ENCODE results near the gene CFAP100. TPM values are rescaled to one million over a fixed set of nuclear protein-coding genes. Genes with fewer than 3 reads are reported as not detected.

CFAP100 gene
- total RNA-seq, 4 donors from 2014 or later, result not detected

- intact Hi-C loops (cut with DNase I), result loop anchor here (5.0 kb wide), 1 partner anchor 260 kb away; no protein-coding TSS in a partner anchor
- 74 to 87% methylated on average over 11 to 12 of the region's 12 CpGs for WGBS, 2 donors
- no peaks in the 10 kb centered on the region for H3K36me3 ChIP-seq
- H3K4me3 ChIP-seq (replicated peaks in 1 of 3), result no peak overlapping the region
- H3K4me1 ChIP-seq, result peaks cover 0 to 16% of the 10 kb centered on the region in 2 donors
- no peaks in the 10 kb centered on the region for H3K27me3 ChIP-seq
- no peak for TF ChIP-seq POLR2A (IDR thresholded peaks at IDR 0.05)
- TF ChIP-seq CTCF (IDR thresholded peaks at IDR 0.05), result no peak
- H3K27ac ChIP-seq, result no peak overlapping the region
- H3K9me3 ChIP-seq, result no peaks in the 10 kb centered on the region
- DNase-seq, result no peak
Observed at GRCh38 chr3:126392246-126392645, 2.5 kb upstream of the CFAP100 start.

GRCh38 chr3:126393563-126393962 lies 1.1 kb upstream of the CFAP100 start:
- H3K27me3 ChIP-seq, result no peaks in the 10 kb centered on the region
- H3K9me3 ChIP-seq, result no peaks in the 10 kb centered on the region
- H3K36me3 ChIP-seq, result no peaks in the 10 kb centered on the region
- no peak overlapping the region for H3K4me3 ChIP-seq (replicated peaks in 1 of 3)
- no peak overlapping the region for H3K27ac ChIP-seq
- peaks cover 0 to 14% of the 10 kb centered on the region in 2 donors for H3K4me1 ChIP-seq
- DNase-seq, result no peak
- no peak for TF ChIP-seq POLR2A (IDR thresholded peaks at IDR 0.05)
- TF ChIP-seq CTCF (IDR thresholded peaks at IDR 0.05), result no peak
- 82 to 93% methylated on average over 4 of the region's 4 CpGs for WGBS, 2 donors
- intact Hi-C loops (cut with DNase I), result loop anchor here (5.0 kb wide), 1 partner anchor 261 kb away; no protein-coding TSS in a partner anchor

GRCh38 chr3:126394977-126395321 lies 240 bp downstream of the CFAP100 start:
- intact Hi-C loops (cut with DNase I), result loop anchor here (5.0 kb wide), 1 partner anchor 263 kb away; no protein-coding TSS in a partner anchor
- H3K4me3 ChIP-seq (replicated peaks in 1 of 3), result peak overlapping the region in 1 of 3 donors; percentile 9
- H3K27me3 ChIP-seq, result no peaks in the 10 kb centered on the region
- DNase-seq, result no peak
- H3K36me3 ChIP-seq, result no peaks in the 10 kb centered on the region
- 0 to 17% methylated on average over 1 to 19 of the region's 30 CpGs for WGBS, 2 donors
- no peak overlapping the region for H3K27ac ChIP-seq
- H3K9me3 ChIP-seq, result no peaks in the 10 kb centered on the region
- TF ChIP-seq POLR2A (IDR thresholded peaks at IDR 0.05) (no peak), CTCF (IDR thresholded peaks at IDR 0.05) (no peak)
- H3K4me1 ChIP-seq, result peaks cover 0 to 9% of the 10 kb centered on the region in 2 donors

- TF ChIP-seq POLR2A (IDR thresholded peaks at IDR 0.05) (no peak), CTCF (IDR thresholded peaks at IDR 0.05) (no peak)
- no peaks in the 10 kb centered on the region for H3K27me3 ChIP-seq
- no peaks in the 10 kb centered on the region for H3K9me3 ChIP-seq
- no peak overlapping the region for H3K4me3 ChIP-seq (replicated peaks in 1 of 3)
- no peaks in the 10 kb centered on the region for H3K36me3 ChIP-seq
- no peak overlapping the region for H3K27ac ChIP-seq
- peaks cover 0 to 9% of the 10 kb centered on the region in 2 donors for H3K4me1 ChIP-seq
- intact Hi-C loops (cut with DNase I), result no loop called here
- no peak for DNase-seq
- WGBS, 2 donors, result 89 to 97% methylated on average over 5 to 6 of the region's 6 CpGs
Observed at GRCh38 chr3:126395846-126396513, 1.3 kb downstream of the CFAP100 start.

GRCh38 chr3:126396536-126396935 lies 1.8 kb downstream of the CFAP100 start:
- H3K36me3 ChIP-seq, result no peaks in the 10 kb centered on the region
- no peak for TF ChIP-seq POLR2A (IDR thresholded peaks at IDR 0.05)
- TF ChIP-seq CTCF (IDR thresholded peaks at IDR 0.05), result no peak
- DNase-seq, result no peak
- no peaks in the 10 kb centered on the region for H3K27me3 ChIP-seq
- no peaks in the 10 kb centered on the region for H3K9me3 ChIP-seq
- intact Hi-C loops (cut with DNase I), result no loop called here
- H3K4me3 ChIP-seq (replicated peaks in 1 of 3), result no peak overlapping the region
- H3K4me1 ChIP-seq, result peaks cover 0 to 9% of the 10 kb centered on the region in 2 donors
- no peak overlapping the region for H3K27ac ChIP-seq
- WGBS, 2 donors, result 95 to 100% methylated on average over 5 of the region's 5 CpGs

Data from thyroid gland (tissue), 4 donors.